Smooth muscle cell (in vitro differentiated cells): ENCODE measurements around the gene CD58. TPM values are rescaled to one million over a fixed set of nuclear protein-coding genes. Genes with fewer than 3 reads are reported as not detected.
"Not testable (repeated sequence)": the region's sequence is repeated elsewhere in the genome, so short reads cannot be mapped to it uniquely, and the experiment has no call there.

ENCODE experiments used
- DNase-seq: peaks from one replicate; lab custom pipeline; 2025; ENCODE audit not compliant: unreplicated experiment; lab: John Stamatoyannopoulos, UW
- H2AFZ ChIP-seq: fragments of 200-600 bp; sonication (generic); 2 replicates; pipeline ENCODE4 v1.6.0; 2016; ENCODE audit warnings: antibody characterized with exemption, low read depth, mild to moderate bottlenecking
- H3F3A ChIP-seq: fragments of 200-600 bp; sonication (generic); 2 replicates; pipeline ENCODE4 v1.6.0; 2017; ENCODE audit warnings: antibody characterized with exemption, low read depth
- H3K27ac ChIP-seq: fragments of 200-600 bp; sonication (generic); 2 replicates; pipeline ENCODE4 v1.5.1; 2016; ENCODE audit warnings: low read depth, mild to moderate bottlenecking
- H3K27me3 ChIP-seq: fragments of 200-600 bp; sonication (generic); 2 replicates; pipeline ENCODE4 v1.6.1; 2016; ENCODE audit warnings: low read depth, mild to moderate bottlenecking
- H3K36me3 ChIP-seq: fragments of 200-600 bp; sonication (generic); 2 replicates; pipeline ENCODE4 v1.5.1; 2016; ENCODE audit warnings: low read depth
- H3K4me1 ChIP-seq: fragments of 200-600 bp; sonication (generic); 2 replicates; pipeline ENCODE4 v1.5.1; 2016; ENCODE audit warnings: low read depth
- H3K4me2 ChIP-seq: fragments of 200-600 bp; sonication (generic); 2 replicates; pipeline ENCODE4 v1.6.0; 2016; ENCODE audit warnings: mild to moderate bottlenecking
- H3K4me3 ChIP-seq: fragments of 200-600 bp; sonication (generic); 2 replicates; pipeline ENCODE4 v1.5.1; 2016; ENCODE audit warnings: mild to moderate bottlenecking
- H3K79me2 ChIP-seq: fragments of 200-600 bp; sonication (generic); 2 replicates; pipeline ENCODE4 v1.6.0; 2016; ENCODE audit warnings: low read depth, mild to moderate bottlenecking
- H3K9ac ChIP-seq: fragments of 200-600 bp; sonication (generic); 2 replicates; pipeline ENCODE4 v1.6.0; 2016; ENCODE audit warnings: low read depth
- H3K9me3 ChIP-seq: fragments of 200-600 bp; sonication (generic); replicated peaks from 2 replicates; pipeline ENCODE4 v1.5.1; 2016; ENCODE audit warnings: low read depth
- H4K20me1 ChIP-seq: fragments of 200-600 bp; sonication (generic); 2 replicates; pipeline ENCODE4 v1.6.0; 2016; ENCODE audit warnings: low read depth
- WGBS: methylation state at CpG from one replicate; pipeline ENCODE4 v1.1.7; 2016; ENCODE audit warnings: low lambda C conversion rate; 5-methylcytosine and 5-hydroxymethylcytosine counted together
- polyA plus RNA-seq: library from polyadenylated mRNA; unstranded; fragments of >200 nt; fragmentation: Nextera tagmentation; extraction: Ambion mirVana; gene quantifications from 2 replicates; pipeline ENCODE4 v1.2.1, GENCODE V29; 2016
- total RNA-seq: library from RNA; depleted of rRNA; stranded (reverse); fragments of >200 nt; gene quantifications from 2 replicates; pipeline ENCODE4 v1.2.3, GENCODE V29; 2014
- TF ChIP-seq, protein P1 (sequence below): fragments of 200-600 bp; sonication (generic); IDR thresholded peaks from 2 replicates; pipeline ENCODE4 v1.5.1; 2017; ENCODE audit warnings: borderline replicate concordance, mild to moderate bottlenecking, antibody characterized with exemption; ENCODE audit not compliant: insufficient read depth, poor library complexity, severe bottlenecking

CD58 gene
- total and polyA plus RNA-seq, 2 experiments from 2014 or later: 33.5 to 43.8 TPM

DNA sequence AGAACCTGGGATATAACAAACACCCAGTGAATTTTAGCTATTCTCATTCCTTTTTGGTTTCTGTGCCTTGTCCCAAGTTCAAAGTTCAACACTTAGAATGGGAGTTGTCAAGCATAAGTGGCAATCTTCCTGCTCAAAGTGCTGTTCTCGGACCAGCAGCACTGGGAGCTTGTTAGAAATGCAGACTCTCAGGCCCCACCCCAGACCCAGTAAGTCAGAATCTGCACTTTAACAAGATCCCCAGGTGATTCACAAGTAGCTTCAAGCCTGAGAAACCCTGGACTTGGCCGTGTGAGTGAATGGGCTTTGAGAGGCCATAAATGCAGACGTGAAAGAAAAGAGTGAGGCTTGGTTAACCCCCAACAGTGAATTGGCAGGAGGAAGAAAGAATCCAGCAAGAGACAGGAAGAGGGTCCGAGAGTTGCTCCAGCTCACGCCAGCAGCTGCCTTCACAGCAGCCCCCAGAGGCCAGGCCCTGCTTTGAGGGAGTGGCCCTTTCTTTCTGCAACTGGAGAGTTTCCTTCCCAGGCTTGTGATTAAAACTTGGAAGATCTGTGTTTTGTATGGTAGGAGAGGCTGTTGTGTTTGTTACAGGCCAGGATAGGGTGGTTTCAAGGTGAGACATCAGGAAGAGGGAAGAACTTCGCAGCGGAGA is 21.3 kb upstream of the CD58 start:
- H3K4me3 ChIP-seq, H3K9me3 ChIP-seq, H3F3A ChIP-seq, H3K4me1 ChIP-seq, H2AFZ ChIP-seq, H3K79me2 ChIP-seq, H3K4me2 ChIP-seq, H3K27me3 ChIP-seq, H4K20me1 ChIP-seq, DNase-seq, H3K27ac ChIP-seq, H3K9ac ChIP-seq, H3K36me3 ChIP-seq: not testable (repeated sequence)
- WGBS: 82% methylated on average over 6 of the region's 7 CpGs

DNA sequence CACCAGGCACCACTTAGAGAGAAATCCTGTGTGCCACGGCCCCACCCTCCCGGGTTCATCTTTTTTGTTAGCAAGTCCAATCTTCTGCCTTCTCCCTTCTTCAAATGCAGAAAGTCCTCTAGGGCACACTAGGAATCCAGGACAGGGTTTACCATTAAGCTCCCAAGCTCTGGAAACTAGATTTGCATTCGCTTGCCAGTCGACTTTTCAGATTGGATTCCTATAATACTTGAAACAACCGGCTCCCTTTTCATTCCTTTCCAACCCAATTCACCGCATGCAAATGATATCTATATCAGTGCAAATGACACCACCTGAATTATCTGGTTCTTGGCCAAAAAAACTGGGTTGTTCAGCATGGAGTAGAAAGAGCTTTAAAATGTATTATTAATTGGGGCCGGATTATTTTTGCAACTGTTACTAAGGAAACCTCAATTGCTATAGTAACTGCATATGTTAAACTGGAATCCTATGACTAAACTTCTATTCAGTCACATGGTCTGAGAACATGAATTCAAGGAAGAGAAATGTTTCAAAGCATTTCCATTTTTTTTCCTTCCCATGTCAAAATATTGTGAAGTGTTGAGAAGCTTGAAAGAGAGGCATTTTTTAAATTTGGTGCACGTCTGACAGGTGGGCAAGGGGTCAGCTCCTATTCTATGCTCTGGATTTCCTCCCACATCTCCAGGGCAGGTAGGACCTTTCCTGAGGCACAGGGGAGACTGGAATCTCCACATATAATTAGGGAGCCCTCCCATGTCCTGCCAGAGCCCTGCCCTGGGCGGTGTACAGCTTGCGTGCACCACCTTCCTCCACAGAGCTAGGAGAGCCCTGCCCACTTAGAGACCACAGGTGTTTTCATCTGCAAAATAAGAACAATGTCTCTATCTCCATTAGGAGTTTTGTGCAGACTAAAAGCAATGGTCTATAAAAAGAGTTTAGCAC is 20.5 kb upstream of the CD58 start:
- H3K4me2 ChIP-seq, H3K9me3 ChIP-seq, H3K27ac ChIP-seq, H3K9ac ChIP-seq, H3K36me3 ChIP-seq, H3K4me1 ChIP-seq, H4K20me1 ChIP-seq, H3F3A ChIP-seq, H3K4me3 ChIP-seq, H3K27me3 ChIP-seq, H2AFZ ChIP-seq, H3K79me2 ChIP-seq, DNase-seq: not testable (repeated sequence)
- 85% methylated on average over 8 of the region's 10 CpGs for WGBS

DNA sequence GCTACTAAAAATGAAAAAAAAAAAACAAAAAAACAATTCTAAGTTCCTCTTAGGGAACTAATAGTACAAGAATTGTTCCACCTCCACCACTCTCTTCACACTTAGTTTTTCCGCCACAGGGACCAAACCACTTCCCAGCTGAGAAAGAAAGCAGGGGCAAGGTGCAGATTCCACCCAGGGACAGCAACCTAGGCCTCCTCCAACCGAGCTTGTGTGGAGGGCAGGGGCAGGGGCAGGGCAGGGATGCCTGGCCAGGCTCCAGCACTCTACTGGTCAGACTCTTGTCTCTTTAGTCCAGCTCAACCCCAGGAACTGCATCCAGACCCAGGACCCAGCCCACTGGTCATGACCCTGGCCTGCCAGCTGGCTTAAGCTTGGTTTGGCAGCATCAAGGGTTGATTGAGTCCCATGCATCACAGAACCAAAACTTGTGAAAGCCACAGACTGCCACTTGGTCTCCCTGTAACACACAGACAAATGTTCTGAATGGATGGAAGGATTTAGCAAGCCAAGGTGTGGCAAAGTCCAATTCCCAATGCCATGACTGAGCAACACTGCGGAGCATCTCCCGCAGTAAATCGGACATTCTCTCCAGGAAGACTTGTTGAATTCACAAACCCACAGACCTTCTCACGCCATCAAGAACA is 19.7 kb upstream of the CD58 start:
- not testable (repeated sequence) for H3K9me3 ChIP-seq

DNA sequence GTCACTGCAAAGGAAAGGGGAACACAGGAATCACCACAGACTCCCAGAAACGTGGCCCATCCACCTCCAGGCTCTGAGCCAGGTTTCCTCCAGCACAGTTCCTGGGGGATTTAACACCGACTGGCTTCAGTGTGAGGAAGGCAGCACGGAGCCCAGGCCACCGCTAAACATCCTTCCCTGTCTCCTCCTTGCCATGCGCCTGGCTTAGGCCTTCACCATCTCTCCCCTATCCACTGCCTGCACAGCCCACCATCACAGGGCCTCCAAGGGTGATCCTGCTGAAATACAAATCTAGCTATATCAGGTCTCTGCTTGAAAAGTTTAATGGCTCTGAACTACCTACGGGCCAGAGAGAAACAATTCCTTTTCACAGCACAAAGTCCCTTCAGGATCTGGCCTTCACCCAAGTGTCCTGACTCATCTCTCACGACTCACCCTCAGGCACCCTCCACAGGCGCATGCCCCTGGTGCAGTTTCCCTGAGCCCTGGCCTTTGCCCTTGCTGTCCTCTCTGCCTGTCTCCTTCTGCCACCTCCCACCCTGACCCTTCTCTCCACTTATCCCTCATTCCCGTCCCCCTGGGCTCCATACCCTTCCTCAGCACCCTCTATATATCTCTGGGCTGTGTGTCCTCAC is 18.4 kb upstream of the CD58 start:
- 69% methylated on average over 9 of the region's 9 CpGs for WGBS
- H3K4me2 ChIP-seq, H3K79me2 ChIP-seq, H3K9me3 ChIP-seq, DNase-seq, H3K4me1 ChIP-seq, H3K4me3 ChIP-seq, H3F3A ChIP-seq, H3K36me3 ChIP-seq, H3K27me3 ChIP-seq, H4K20me1 ChIP-seq, H3K27ac ChIP-seq, H3K9ac ChIP-seq, H2AFZ ChIP-seq: not testable (repeated sequence)

More for the DNA sequence above, 19.7 kb upstream of the CD58 start:
- not testable (repeated sequence) for H3K4me2 ChIP-seq, H2AFZ ChIP-seq, H3K4me3 ChIP-seq, H3K27ac ChIP-seq, H3K4me1 ChIP-seq, H3K27me3 ChIP-seq, H4K20me1 ChIP-seq, H3K79me2 ChIP-seq, H3K9ac ChIP-seq, H3F3A ChIP-seq, H3K36me3 ChIP-seq, DNase-seq
- WGBS: 92% methylated on average over 6 of the region's 6 CpGs

DNA sequence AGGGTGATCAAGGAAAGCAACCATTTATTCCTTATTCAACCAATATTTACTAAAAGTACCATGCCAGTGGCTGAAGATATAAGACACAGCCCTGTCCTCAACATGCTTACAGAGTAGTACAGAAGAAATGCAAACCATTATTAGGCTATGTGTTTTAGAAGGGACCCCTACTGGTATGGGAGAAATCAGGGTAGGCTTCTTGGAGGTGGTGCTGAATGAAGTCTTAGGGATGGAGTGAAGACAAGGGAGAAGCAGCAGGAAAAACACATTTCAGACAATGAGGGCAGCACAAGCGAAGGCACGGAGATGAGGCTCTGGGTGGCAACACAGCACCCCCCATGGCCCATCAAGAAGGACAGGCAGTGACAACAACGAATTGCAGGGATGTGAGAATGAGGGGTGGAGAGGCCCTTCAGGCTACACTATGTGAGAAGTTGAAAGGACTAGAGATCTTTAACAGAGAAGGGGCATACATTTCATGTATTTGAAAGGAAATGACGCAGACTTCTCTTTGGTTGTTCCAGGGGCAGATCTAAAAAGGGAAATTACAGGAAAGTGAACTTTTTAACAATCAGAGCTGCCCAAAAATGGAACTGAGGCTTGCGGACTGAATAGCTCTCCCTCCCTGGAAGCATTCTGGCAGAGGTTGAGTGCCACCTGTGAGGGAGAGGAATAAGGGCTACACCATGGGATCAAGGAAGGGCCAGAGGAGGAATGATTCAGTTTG is 16.8 kb upstream of the CD58 start:
- WGBS: 93% methylated on average over 5 of the region's 5 CpGs
- Histone ChIP-seq H3K9me3 (no peaks in the 10 kb centered on the region), H3K4me1 (peaks cover 7% of the 10 kb centered on the region), H3K79me2 (no peaks in the 10 kb centered on the region), H3K36me3 (no peaks in the 10 kb centered on the region), H4K20me1 (no peaks in the 10 kb centered on the region), H3K4me2 (no peak overlapping the region), H3K27me3 (no peaks in the 10 kb centered on the region), H3F3A (no peaks in the 10 kb centered on the region), H3K9ac (no peak overlapping the region), H3K27ac (no peak overlapping the region), H3K4me3 (no peak overlapping the region), H2AFZ (no peak overlapping the region)
- DNase-seq: no peak
- TF ChIP-seq, protein P1, sequence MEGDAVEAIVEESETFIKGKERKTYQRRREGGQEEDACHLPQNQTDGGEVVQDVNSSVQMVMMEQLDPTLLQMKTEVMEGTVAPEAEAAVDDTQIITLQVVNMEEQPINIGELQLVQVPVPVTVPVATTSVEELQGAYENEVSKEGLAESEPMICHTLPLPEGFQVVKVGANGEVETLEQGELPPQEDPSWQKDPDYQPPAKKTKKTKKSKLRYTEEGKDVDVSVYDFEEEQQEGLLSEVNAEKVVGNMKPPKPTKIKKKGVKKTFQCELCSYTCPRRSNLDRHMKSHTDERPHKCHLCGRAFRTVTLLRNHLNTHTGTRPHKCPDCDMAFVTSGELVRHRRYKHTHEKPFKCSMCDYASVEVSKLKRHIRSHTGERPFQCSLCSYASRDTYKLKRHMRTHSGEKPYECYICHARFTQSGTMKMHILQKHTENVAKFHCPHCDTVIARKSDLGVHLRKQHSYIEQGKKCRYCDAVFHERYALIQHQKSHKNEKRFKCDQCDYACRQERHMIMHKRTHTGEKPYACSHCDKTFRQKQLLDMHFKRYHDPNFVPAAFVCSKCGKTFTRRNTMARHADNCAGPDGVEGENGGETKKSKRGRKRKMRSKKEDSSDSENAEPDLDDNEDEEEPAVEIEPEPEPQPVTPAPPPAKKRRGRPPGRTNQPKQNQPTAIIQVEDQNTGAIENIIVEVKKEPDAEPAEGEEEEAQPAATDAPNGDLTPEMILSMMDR: no peak
